ENCODE measurements around the gene MVB12B.
A peak's percentile ranks its signal among the peaks of the same experiment; 100 is the strongest.

Gene MVB12B

GRCh38 chr9:126498331-126498730, 171.7 kb downstream of the MVB12B start:
- no peak for TF ChIP-seq NFIC (IDR thresholded peaks at IDR 0.05)

GRCh38 chr9:126499005-126499910, 172.6 kb downstream of the MVB12B start:
- peak; percentile 36; the same call in 1 of the 2 replicates for TF ChIP-seq RAD21 (IDR thresholded peaks at IDR 0.05; ENCODE audit: low read depth)
- TF ChIP-seq FOXM1 (IDR thresholded peaks at IDR 0.05; ENCODE audit: borderline replicate concordance, low read depth) = no peak

DNA sequence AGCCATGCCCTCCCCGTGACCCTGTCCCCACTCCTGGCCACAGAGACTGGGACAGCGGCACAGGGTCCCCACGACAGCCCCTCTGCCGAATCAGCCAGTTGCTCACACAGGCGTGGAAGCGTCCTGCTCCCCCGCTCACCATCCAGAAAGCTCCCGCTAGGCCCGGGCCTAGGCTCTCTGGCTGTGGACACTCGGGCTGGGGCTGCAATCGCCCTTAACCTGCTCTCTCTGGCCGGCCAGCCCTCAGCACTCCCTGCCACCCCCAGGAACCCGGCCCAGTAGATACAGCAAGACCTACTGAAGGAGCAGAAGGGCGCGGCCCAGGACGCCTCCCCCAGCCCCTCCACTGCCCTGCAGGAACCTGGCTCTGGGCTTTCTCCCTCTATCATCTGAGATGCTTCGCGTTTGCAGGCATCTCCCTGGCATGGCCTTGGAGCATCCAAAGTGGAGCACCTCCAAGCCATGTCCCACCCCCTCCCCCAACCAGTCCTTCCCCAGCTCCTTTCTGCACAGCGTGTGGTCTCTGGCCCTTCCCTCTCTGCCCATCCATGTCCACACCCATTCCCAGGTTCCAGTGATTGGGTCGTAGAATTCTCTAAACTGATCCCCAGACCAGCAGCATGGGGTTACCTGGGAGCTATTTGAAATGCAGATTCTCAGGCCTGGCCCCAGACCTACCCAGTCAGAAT, 173.4 kb downstream of the MVB12B start:
- TF ChIP-seq CREB1 (IDR thresholded peaks at IDR 0.05; ENCODE audit: low read depth) (no peak), FOXM1 (IDR thresholded peaks at IDR 0.05; ENCODE audit: borderline replicate concordance, low read depth) (no peak), RAD21 (IDR thresholded peaks at IDR 0.05; ENCODE audit: low read depth) (no peak), TCF12 (IDR thresholded peaks at IDR 0.05; ENCODE audit: low read depth) (no peak), EGR1 (IDR thresholded peaks at IDR 0.05) (no peak), TEAD4 (IDR thresholded peaks at IDR 0.05) (no peak), NFIC (IDR thresholded peaks at IDR 0.05) (no peak), YY1 (IDR thresholded peaks at IDR 0.05; ENCODE audit: low read depth) (no peak), ZBTB7A (IDR thresholded peaks at IDR 0.05; ENCODE audit: low read depth) (no peak; the same call in 1 of the 2 replicates), CEBPB (IDR thresholded peaks at IDR 0.05) (no peak), USF1 (IDR thresholded peaks at IDR 0.05) (no peak), EP300 (IDR thresholded peaks at IDR 0.05; ENCODE audit: borderline replicate concordance) (no peak), TAF1 (IDR thresholded peaks at IDR 0.05; ENCODE audit: low read depth) (no peak), REST (IDR thresholded peaks at IDR 0.05; ENCODE audit: low read depth) (no peak)
- TF ChIP-seq, protein P1, sequence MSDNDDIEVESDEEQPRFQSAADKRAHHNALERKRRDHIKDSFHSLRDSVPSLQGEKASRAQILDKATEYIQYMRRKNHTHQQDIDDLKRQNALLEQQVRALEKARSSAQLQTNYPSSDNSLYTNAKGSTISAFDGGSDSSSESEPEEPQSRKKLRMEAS (IDR thresholded peaks at IDR 0.05) = no peak

DNA sequence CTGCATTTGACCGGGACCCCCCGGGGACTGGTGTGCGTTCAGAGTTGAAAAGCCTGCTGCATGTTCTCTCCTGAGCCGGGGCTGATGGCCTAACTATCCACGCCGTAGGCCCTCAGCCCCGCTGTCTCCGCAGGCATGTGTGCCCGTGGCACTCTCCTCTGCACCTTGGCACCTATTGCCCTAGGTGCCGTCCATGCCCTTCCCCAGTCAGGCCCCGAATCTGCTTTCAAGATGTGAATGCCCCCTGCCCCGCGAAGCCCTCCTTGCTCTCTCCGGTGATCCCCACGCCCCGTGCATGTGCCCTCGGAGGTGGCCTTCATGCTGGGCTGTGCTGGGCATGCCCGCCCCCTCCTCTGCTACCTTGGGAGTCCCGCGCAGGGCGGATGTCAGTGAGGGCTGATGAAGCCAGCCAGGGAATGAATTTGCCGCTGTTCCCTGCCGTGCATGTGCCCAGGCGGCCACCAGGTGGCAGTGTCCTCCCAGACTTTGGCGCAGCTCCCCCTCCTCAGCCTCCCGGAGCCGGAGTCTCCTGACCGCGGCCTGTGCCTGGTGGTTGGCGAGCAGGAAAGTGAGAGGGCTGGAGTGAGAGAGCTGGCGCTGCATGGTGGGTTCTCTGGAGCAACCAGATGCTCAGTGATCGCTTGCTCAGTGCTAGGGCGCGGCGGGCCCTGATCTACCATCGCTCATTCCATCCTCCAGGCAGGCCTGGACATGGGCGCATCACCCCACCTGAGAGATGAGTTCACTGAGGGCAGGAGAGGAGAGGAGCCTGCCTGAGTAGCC, 174.2 kb downstream of the MVB12B start:
- peak; percentile 88 for TF ChIP-seq RAD21 (IDR thresholded peaks at IDR 0.05; ENCODE audit: low read depth)
- TF ChIP-seq CEBPB (IDR thresholded peaks at IDR 0.05) = no peak
- no peak for TF ChIP-seq NFIC (IDR thresholded peaks at IDR 0.05)
- no peak for TF ChIP-seq TAF1 (IDR thresholded peaks at IDR 0.05; ENCODE audit: low read depth)
- TF ChIP-seq EGR1 (IDR thresholded peaks at IDR 0.05) = no peak

DNA sequence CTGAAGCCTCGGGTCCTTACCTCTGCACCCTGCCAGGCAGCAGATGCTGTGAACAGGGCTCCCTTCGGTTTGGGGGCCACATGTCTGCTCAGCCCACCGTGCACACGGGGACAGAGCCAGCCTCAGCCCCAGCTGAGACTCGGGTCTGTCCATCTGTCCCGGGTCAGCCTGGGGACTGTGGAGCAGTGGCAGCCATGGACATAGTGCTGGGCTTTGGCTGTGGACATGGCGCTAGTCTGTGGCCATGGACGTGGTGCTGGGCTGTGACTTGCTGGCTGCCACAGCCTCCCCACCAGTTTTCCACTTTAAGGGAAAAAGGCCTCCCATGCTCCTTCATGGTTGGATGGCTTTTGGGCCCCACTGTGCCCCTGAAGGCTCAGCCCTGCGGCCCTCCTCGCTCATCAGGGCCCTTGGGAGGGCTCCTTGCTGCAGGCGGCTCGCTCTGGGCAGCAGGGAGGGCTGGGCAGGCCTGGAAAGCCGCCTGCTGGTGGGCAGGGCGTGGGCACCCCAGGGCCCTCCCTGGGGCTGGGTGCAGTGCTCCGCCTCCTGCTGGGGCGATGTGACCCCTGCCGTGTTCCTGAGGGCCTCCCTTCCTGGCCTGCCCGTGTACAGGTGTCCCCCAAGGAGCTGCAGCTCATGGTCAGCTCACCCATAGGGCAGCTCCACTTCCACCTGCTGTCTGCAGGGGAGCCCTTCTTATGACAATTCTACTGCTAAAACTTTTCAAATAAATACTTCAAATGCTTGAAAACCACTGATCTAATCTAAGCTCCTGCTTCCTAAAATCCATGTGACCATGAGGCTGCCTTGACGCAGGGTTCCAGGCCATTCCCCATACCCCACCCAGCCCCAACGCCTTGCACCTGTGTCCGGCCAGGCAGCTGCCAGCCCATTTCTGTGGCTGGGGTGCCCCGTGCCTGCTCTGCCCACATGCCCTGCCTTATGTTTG, 175.0 kb downstream of the MVB12B start:
- TF ChIP-seq FOXM1 (IDR thresholded peaks at IDR 0.05; ENCODE audit: borderline replicate concordance, low read depth) (no peak), YY1 (IDR thresholded peaks at IDR 0.05; ENCODE audit: low read depth) (no peak), CEBPB (IDR thresholded peaks at IDR 0.05) (no peak), NFIC (IDR thresholded peaks at IDR 0.05) (no peak), TEAD4 (IDR thresholded peaks at IDR 0.05) (no peak), REST (IDR thresholded peaks at IDR 0.05; ENCODE audit: low read depth) (no peak), ZBTB7A (IDR thresholded peaks at IDR 0.05; ENCODE audit: low read depth) (no peak), TAF1 (IDR thresholded peaks at IDR 0.05; ENCODE audit: low read depth) (no peak), CREB1 (IDR thresholded peaks at IDR 0.05; ENCODE audit: low read depth) (no peak), TCF12 (IDR thresholded peaks at IDR 0.05; ENCODE audit: low read depth) (no peak), EGR1 (IDR thresholded peaks at IDR 0.05) (no peak), RAD21 (IDR thresholded peaks at IDR 0.05; ENCODE audit: low read depth) (no peak)
- TF ChIP-seq, protein P1 (IDR thresholded peaks at IDR 0.05) = no peak

Data from Ishikawa (cell line).